Measurements from ENCODE around the gene CATSPER1. TPM values are rescaled to one million over a fixed set of nuclear protein-coding genes. Genes with fewer than 3 reads are reported as not detected.

The CATSPER1 gene
- total RNA-seq, 1 donor: not detected

- no peaks in the 10 kb centered on the region for H3K79me2 ChIP-seq (ENCODE audit: insufficient read depth, low read length)
- no peak overlapping the region for H3K4me2 ChIP-seq (ENCODE audit: insufficient read depth, low read length)
- H3K27ac ChIP-seq (ENCODE audit: low read depth, low read length): no peak overlapping the region
- H3K4me1 ChIP-seq (ENCODE audit: insufficient read depth, low read length): peaks cover 5% of the 10 kb centered on the region
- no peaks in the 10 kb centered on the region for H3K36me3 ChIP-seq (ENCODE audit: insufficient read depth, low read length)
- no peak overlapping the region for H3K4me3 ChIP-seq (ENCODE audit: insufficient read depth, low read length)
- DNase-seq (ENCODE audit: insufficient read length, low spot score, missing footprints): no peak
- H3K9me3 ChIP-seq (ENCODE audit: low read depth, low read length): no peaks in the 10 kb centered on the region
- no peak overlapping the region for H2AFZ ChIP-seq (ENCODE audit: low read length)
- H4K20me1 ChIP-seq (ENCODE audit: insufficient read depth, low read length): no peaks in the 10 kb centered on the region
- no peak for TF ChIP-seq CTCF (IDR thresholded peaks at IDR 0.05; ENCODE audit: extremely low read depth, low read depth, low read length)
- peaks cover 16% of the 10 kb centered on the region for H3K27me3 ChIP-seq (ENCODE audit: insufficient read depth, low read length)
Measured at GRCh38 chr11:66046901-66047300, 20.6 kb upstream of the CATSPER1 start.

- peaks cover 5% of the 10 kb centered on the region for H3K4me1 ChIP-seq (ENCODE audit: insufficient read depth, low read length)
- H3K36me3 ChIP-seq (ENCODE audit: insufficient read depth, low read length): no peaks in the 10 kb centered on the region
- H3K4me3 ChIP-seq (ENCODE audit: insufficient read depth, low read length): no peak overlapping the region
- no peaks in the 10 kb centered on the region for H4K20me1 ChIP-seq (ENCODE audit: insufficient read depth, low read length)
- peaks cover 16% of the 10 kb centered on the region for H3K27me3 ChIP-seq (ENCODE audit: insufficient read depth, low read length)
- no peak overlapping the region for H3K4me2 ChIP-seq (ENCODE audit: insufficient read depth, low read length)
- TF ChIP-seq CTCF (IDR thresholded peaks at IDR 0.05; ENCODE audit: extremely low read depth, low read depth, low read length): peak; percentile 92
- no peaks in the 10 kb centered on the region for H3K9me3 ChIP-seq (ENCODE audit: low read depth, low read length)
- no peak overlapping the region for H3K27ac ChIP-seq (ENCODE audit: low read depth, low read length)
- H2AFZ ChIP-seq (ENCODE audit: low read length): peak overlapping the region; percentile 8
- no peaks in the 10 kb centered on the region for H3K79me2 ChIP-seq (ENCODE audit: insufficient read depth, low read length)
- peak; percentile 98 for DNase-seq (ENCODE audit: insufficient read length, low spot score, missing footprints)
Measured at GRCh38 chr11:66045177-66045639, 18.9 kb upstream of the CATSPER1 start.

GRCh38 chr11:66044757-66045156, 18.5 kb upstream of the CATSPER1 start:
- no peaks in the 10 kb centered on the region for H3K79me2 ChIP-seq (ENCODE audit: insufficient read depth, low read length)
- no peaks in the 10 kb centered on the region for H3K36me3 ChIP-seq (ENCODE audit: insufficient read depth, low read length)
- no peaks in the 10 kb centered on the region for H4K20me1 ChIP-seq (ENCODE audit: insufficient read depth, low read length)
- no peak overlapping the region for H3K4me3 ChIP-seq (ENCODE audit: insufficient read depth, low read length)
- peak; percentile 79 for DNase-seq (ENCODE audit: insufficient read length, low spot score, missing footprints)
- no peak overlapping the region for H3K27ac ChIP-seq (ENCODE audit: low read depth, low read length)
- H2AFZ ChIP-seq (ENCODE audit: low read length): no peak overlapping the region
- no peaks in the 10 kb centered on the region for H3K9me3 ChIP-seq (ENCODE audit: low read depth, low read length)
- no peak for TF ChIP-seq CTCF (IDR thresholded peaks at IDR 0.05; ENCODE audit: extremely low read depth, low read depth, low read length)
- no peak overlapping the region for H3K4me2 ChIP-seq (ENCODE audit: insufficient read depth, low read length)
- H3K4me1 ChIP-seq (ENCODE audit: insufficient read depth, low read length): peaks cover 5% of the 10 kb centered on the region
- peaks cover 16% of the 10 kb centered on the region for H3K27me3 ChIP-seq (ENCODE audit: insufficient read depth, low read length)

GRCh38 chr11:66042996-66043906, 17.0 kb upstream of the CATSPER1 start:
- DNase-seq (ENCODE audit: insufficient read length, low spot score, missing footprints): peak; percentile 61
- Histone ChIP-seq H4K20me1 (ENCODE audit: insufficient read depth, low read length) (no peaks in the 10 kb centered on the region), H3K27me3 (ENCODE audit: insufficient read depth, low read length) (peaks cover 6% of the 10 kb centered on the region)

More at GRCh38 chr11:66042996-66043906, 17.0 kb upstream of the CATSPER1 start:
- Histone ChIP-seq H3K36me3 (ENCODE audit: insufficient read depth, low read length) (no peaks in the 10 kb centered on the region), H3K4me2 (ENCODE audit: insufficient read depth, low read length) (no peak overlapping the region), H3K9me3 (ENCODE audit: low read depth, low read length) (no peaks in the 10 kb centered on the region), H3K4me3 (ENCODE audit: insufficient read depth, low read length) (no peak overlapping the region), H2AFZ (ENCODE audit: low read length) (no peak overlapping the region), H3K79me2 (ENCODE audit: insufficient read depth, low read length) (no peaks in the 10 kb centered on the region), H3K4me1 (ENCODE audit: insufficient read depth, low read length) (peaks cover 5% of the 10 kb centered on the region), H3K27ac (ENCODE audit: low read depth, low read length) (no peak overlapping the region)
- no peak for TF ChIP-seq CTCF (IDR thresholded peaks at IDR 0.05; ENCODE audit: extremely low read depth, low read depth, low read length)
